ENCODE data around the gene PDGFRB. TPM values are rescaled to one million over a fixed set of nuclear protein-coding genes. Genes with fewer than 3 reads are reported as not detected.

Gene PDGFRB
- total RNA-seq, 2 donors from 2014 or later: 24.1 to 34.2 TPM

GRCh38 chr5:150172556-150172955 is 16.9 kb upstream of the PDGFRB start:
- Histone ChIP-seq H3K36me3 (replicated peaks in 1 of 2; ENCODE audit: insufficient read depth in 1 of 2, low read depth in 2 of 2) (no peaks in the 10 kb centered on the region), H3K27me3 (no peaks in the 10 kb centered on the region), H3K4me1 (no peaks in the 10 kb centered on the region), H3K4me3 (no peak overlapping the region), H3K9me3 (no peaks in the 10 kb centered on the region), H3K27ac (no peak overlapping the region)
- no peak for DNase-seq
- intact Hi-C loops (cut with DNase I): no loop called here
- no peak for ATAC-seq
- TF ChIP-seq CTCF (IDR thresholded peaks at IDR 0.05) (no peak), POLR2A (IDR thresholded peaks at IDR 0.05) (no peak)
- 71 to 83% methylated on average over 4 of the region's 4 CpGs for WGBS, 2 donors

- ATAC-seq: no peak
- no peak overlapping the region for H3K4me3 ChIP-seq
- intact Hi-C loops (cut with DNase I): no loop called here
- WGBS, 2 donors: 17 to 33% methylated on average over 1 of the region's 1 CpG
- no peaks in the 10 kb centered on the region for H3K4me1 ChIP-seq
- peaks cover 0 to 3% of the 10 kb centered on the region in 2 donors for H3K27me3 ChIP-seq
- no peak for TF ChIP-seq POLR2A (IDR thresholded peaks at IDR 0.05)
- TF ChIP-seq CTCF (IDR thresholded peaks at IDR 0.05): no peak
- H3K36me3 ChIP-seq (replicated peaks in 1 of 2; ENCODE audit: insufficient read depth in 1 of 2, low read depth in 2 of 2): no peaks in the 10 kb centered on the region
- no peak for DNase-seq
- H3K9me3 ChIP-seq: no peaks in the 10 kb centered on the region
- H3K27ac ChIP-seq: no peak overlapping the region
Observed at GRCh38 chr5:150172145-150172544, 16.5 kb upstream of the PDGFRB start.

GRCh38 chr5:150168864-150169263 is 13.2 kb upstream of the PDGFRB start:
- TF ChIP-seq POLR2A (IDR thresholded peaks at IDR 0.05) (no peak), CTCF (IDR thresholded peaks at IDR 0.05) (no peak)
- Histone ChIP-seq H3K36me3 (replicated peaks in 1 of 2; ENCODE audit: insufficient read depth in 1 of 2, low read depth in 2 of 2) (no peaks in the 10 kb centered on the region), H3K27me3 (peaks cover 0 to 11% of the 10 kb centered on the region in 2 donors), H3K4me3 (no peak overlapping the region), H3K9me3 (no peaks in the 10 kb centered on the region), H3K4me1 (no peaks in the 10 kb centered on the region), H3K27ac (no peak overlapping the region)
- DNase-seq: no peak
- WGBS, 2 donors: 50 to 53% methylated on average over 3 of the region's 3 CpGs
- ATAC-seq: no peak
- intact Hi-C loops (cut with DNase I): loop anchor here (5.0 to 10.0 kb wide), 2 partner anchors 43 to 176 kb away; no protein-coding TSS in a partner anchor

- ATAC-seq: no peak
- no peak overlapping the region for H3K27ac ChIP-seq
- TF ChIP-seq POLR2A (IDR thresholded peaks at IDR 0.05) (no peak), CTCF (IDR thresholded peaks at IDR 0.05) (no peak)
- H3K9me3 ChIP-seq: no peaks in the 10 kb centered on the region
- DNase-seq: no peak
- intact Hi-C loops (cut with DNase I): loop anchor here (5.0 to 10.0 kb wide), 2 partner anchors 44 to 177 kb away; no protein-coding TSS in a partner anchor
- no peak overlapping the region for H3K4me3 ChIP-seq
- 93% methylated on average over 10 to 14 of the region's 14 CpGs for WGBS, 2 donors
- peaks cover 0 to 11% of the 10 kb centered on the region in 2 donors for H3K27me3 ChIP-seq
- H3K4me1 ChIP-seq: no peaks in the 10 kb centered on the region
- no peaks in the 10 kb centered on the region for H3K36me3 ChIP-seq (replicated peaks in 1 of 2; ENCODE audit: insufficient read depth in 1 of 2, low read depth in 2 of 2)
Observed at GRCh38 chr5:150167908-150168307, 12.3 kb upstream of the PDGFRB start.

GRCh38 chr5:150167512-150167850 is 11.8 kb upstream of the PDGFRB start:
- Histone ChIP-seq H3K4me1 (no peaks in the 10 kb centered on the region), H3K27ac (no peak overlapping the region), H3K36me3 (replicated peaks in 1 of 2; ENCODE audit: insufficient read depth in 1 of 2, low read depth in 2 of 2) (no peaks in the 10 kb centered on the region), H3K27me3 (peaks cover 0 to 11% of the 10 kb centered on the region in 2 donors), H3K9me3 (no peaks in the 10 kb centered on the region), H3K4me3 (no peak overlapping the region)
- no peak for ATAC-seq
- 42 to 61% methylated on average over 13 to 15 of the region's 15 CpGs for WGBS, 2 donors
- TF ChIP-seq CTCF (IDR thresholded peaks at IDR 0.05) (no peak), POLR2A (IDR thresholded peaks at IDR 0.05) (no peak)
- intact Hi-C loops (cut with DNase I): loop anchor here (5.0 to 10.0 kb wide), 2 partner anchors 45 to 177 kb away; no protein-coding TSS in a partner anchor
- no peak for DNase-seq

All from body of pancreas (tissue), 4 donors.